ENCODE measurements around the gene CYTH2.

- TF ChIP-seq CTCF (conservative IDR thresholded peaks at IDR 0.05; ENCODE audit: low read length) (no peak), EZH2phosphoT487 (IDR thresholded peaks at IDR 0.05; ENCODE audit: borderline replicate concordance) (no peak)
These were observed 8.6 kb downstream of the CYTH2 start for GRCh38 chr19:48477698-48478338.

Measured in Loucy (cell line).